ENCODE results near the gene ATP6V0D1. TPM values are rescaled to one million over a fixed set of nuclear protein-coding genes. Genes with fewer than 3 reads are reported as not detected.
A peak's percentile ranks its signal among the peaks of the same experiment; 100 is the strongest.

Gene ATP6V0D1
- total and polyA plus RNA-seq, 10 donors = 37.3 to 133 (median 105) TPM

GRCh38 chr16:67394155-67395104, 86.5 kb downstream of the ATP6V0D1 start:
- 11 to 22% (median 14%) methylated on average over 34 to 88 of the region's 88 CpGs for WGBS, 5 donors
- Histone ChIP-seq H3K4me3 (peak overlapping the region in 7 of 8 donors; percentile 24 to 62 (median 32)), H3K9me3 (no peaks in the 10 kb centered on the region), H3K27ac (peak overlapping the region in 5 of 8 donors; percentile 7 to 69 (median 38)), H3K36me3 (no peaks in the 10 kb centered on the region), H3K4me1 (peaks cover 31 to 96% (median 64%) of the 10 kb centered on the region in 6 donors), H3K27me3 (replicated peaks in 1 of 7) (peaks cover 0 to 51% (median 19%) of the 10 kb centered on the region in 7 donors)
- DNase-seq = peak; percentile 79
- intact Hi-C loops (cut with DNase I; ENCODE audit: low total_unique reads) = no loop called here
- peak in 2 of 3 donors; percentile 50 to 65 for TF ChIP-seq POLR2AphosphoS5 (IDR thresholded peaks at IDR 0.05)
- TF ChIP-seq CTCF (IDR thresholded peaks at IDR 0.05 in 8 of 11, conservative IDR thresholded peaks at IDR 0.05 in 3 of 11) = peak in 1 of 11 experiments; percentile 14
- no peak for TF ChIP-seq POLR2A (IDR thresholded peaks at IDR 0.05)

GRCh38 chr16:67393788-67394154, 87.2 kb downstream of the ATP6V0D1 start:
- Histone ChIP-seq H3K9me3 (no peaks in the 10 kb centered on the region), H3K27me3 (replicated peaks in 1 of 7) (peaks cover 0 to 46% (median 19%) of the 10 kb centered on the region in 7 donors), H3K36me3 (no peaks in the 10 kb centered on the region), H3K4me3 (peak overlapping the region in 7 of 8 donors; percentile 24 to 62 (median 32)), H3K4me1 (peaks cover 31 to 92% (median 58%) of the 10 kb centered on the region in 6 donors), H3K27ac (peak overlapping the region in 7 of 8 donors; percentile 7 to 69 (median 36))
- intact Hi-C loops (cut with DNase I; ENCODE audit: low total_unique reads) = no loop called here
- TF ChIP-seq POLR2AphosphoS5 (IDR thresholded peaks at IDR 0.05) (no peak), POLR2A (IDR thresholded peaks at IDR 0.05) (no peak), CTCF (IDR thresholded peaks at IDR 0.05 in 8 of 11, conservative IDR thresholded peaks at IDR 0.05 in 3 of 11) (no peak)
- WGBS, 5 donors = 9 to 20% (median 9%) methylated on average over 13 to 20 of the region's 20 CpGs
- DNase-seq = peak; percentile 69

GRCh38 chr16:67393111-67393787, 87.7 kb downstream of the ATP6V0D1 start, which contains the start of gene TPPP3:
Gene TPPP3 (minus strand): TSS chr16:67393498. CDS start chr16:67391111, 2,387 bp downstream.
- no peaks in the 10 kb centered on the region for H3K9me3 ChIP-seq
- peak; percentile 88 for DNase-seq
- TF ChIP-seq POLR2A (IDR thresholded peaks at IDR 0.05) = no peak
- peak; percentile 16 to 74 (median 73) for TF ChIP-seq POLR2AphosphoS5 (IDR thresholded peaks at IDR 0.05)
- peak; percentile 20 to 81 (median 68) for TF ChIP-seq CTCF (IDR thresholded peaks at IDR 0.05 in 8 of 11, conservative IDR thresholded peaks at IDR 0.05 in 3 of 11)
- peak within 1 kb of the TSS in 7 of 8 donors; percentile 25 to 62 (median 32) for H3K4me3 ChIP-seq
- peaks cover 0 to 46% (median 19%) of the 10 kb centered on the region in 7 donors for H3K27me3 ChIP-seq (replicated peaks in 1 of 7)
- no peaks in the 10 kb centered on the region for H3K36me3 ChIP-seq
- H3K27ac ChIP-seq = peak within 1 kb of the TSS in 7 of 8 donors; percentile 27 to 69 (median 36)
- H3K4me1 ChIP-seq = peaks cover 31 to 88% (median 56%) of the 10 kb centered on the region in 6 donors
- intact Hi-C loops (cut with DNase I; ENCODE audit: low total_unique reads) = no loop called here
- 5 to 39% (median 10%) methylated on average over 4 to 56 of the region's 56 CpGs for WGBS, 5 donors
